ENCODE measurements around the gene NT5DC1.

Gene NT5DC1

GRCh38 chr6:116152620-116153019 lies 52.0 kb downstream of the NT5DC1 start:
- Mint-ChIP-seq H3K4me1 (peaks cover 15% of the 10 kb centered on the region), H3K27me3 (no peaks in the 10 kb centered on the region), H3K36me3 (peaks cover 9% of the 10 kb centered on the region), H3K9me3 (no peaks in the 10 kb centered on the region), H3K27ac (no peak overlapping the region), H3K4me3 (no peak overlapping the region)

GRCh38 chr6:116154887-116155286 lies 54.2 kb downstream of the NT5DC1 start:
- peaks cover 12% of the 10 kb centered on the region for H3K36me3 Mint-ChIP-seq

GRCh38 chr6:116156405-116157326 lies 56.0 kb downstream of the NT5DC1 start:
- Mint-ChIP-seq H3K36me3 (peaks cover 16% of the 10 kb centered on the region), H3K4me3 (no peak overlapping the region), H3K27ac (no peak overlapping the region), H3K4me1 (peaks cover 20% of the 10 kb centered on the region), H3K9me3 (peaks cover 5% of the 10 kb centered on the region), H3K27me3 (no peaks in the 10 kb centered on the region)

More at GRCh38 chr6:116154887-116155286, 54.2 kb downstream of the NT5DC1 start:
- H3K4me3 Mint-ChIP-seq, result no peak overlapping the region
- H3K27ac Mint-ChIP-seq, result no peak overlapping the region
- H3K27me3 Mint-ChIP-seq, result no peaks in the 10 kb centered on the region
- H3K9me3 Mint-ChIP-seq, result no peaks in the 10 kb centered on the region
- H3K4me1 Mint-ChIP-seq, result peaks cover 20% of the 10 kb centered on the region

- no peaks in the 10 kb centered on the region for H3K27me3 Mint-ChIP-seq
- H3K4me3 Mint-ChIP-seq, result no peak overlapping the region
- peaks cover 23% of the 10 kb centered on the region for H3K4me1 Mint-ChIP-seq
- no peak overlapping the region for H3K27ac Mint-ChIP-seq
- H3K36me3 Mint-ChIP-seq, result peaks cover 22% of the 10 kb centered on the region
- H3K9me3 Mint-ChIP-seq, result peaks cover 5% of the 10 kb centered on the region
Observed at GRCh38 chr6:116157391-116157790, 56.7 kb downstream of the NT5DC1 start.

GRCh38 chr6:116158641-116159040 lies 58.0 kb downstream of the NT5DC1 start:
- Mint-ChIP-seq H3K27me3 (no peaks in the 10 kb centered on the region), H3K36me3 (peaks cover 28% of the 10 kb centered on the region), H3K9me3 (peaks cover 12% of the 10 kb centered on the region)

GRCh38 chr6:116159782-116160524 lies 59.3 kb downstream of the NT5DC1 start:
- H3K27me3 Mint-ChIP-seq, result no peaks in the 10 kb centered on the region
- no peak overlapping the region for H3K4me3 Mint-ChIP-seq
- H3K9me3 Mint-ChIP-seq, result peaks cover 20% of the 10 kb centered on the region
- peaks cover 35% of the 10 kb centered on the region for H3K36me3 Mint-ChIP-seq
- peaks cover 28% of the 10 kb centered on the region for H3K4me1 Mint-ChIP-seq
- H3K27ac Mint-ChIP-seq, result no peak overlapping the region

More at GRCh38 chr6:116158641-116159040, 58.0 kb downstream of the NT5DC1 start:
- peaks cover 28% of the 10 kb centered on the region for H3K4me1 Mint-ChIP-seq
- H3K4me3 Mint-ChIP-seq, result no peak overlapping the region
- H3K27ac Mint-ChIP-seq, result no peak overlapping the region

GRCh38 chr6:116165596-116165995 lies 64.9 kb downstream of the NT5DC1 start:
- no peak overlapping the region for H3K4me3 Mint-ChIP-seq
- H3K27me3 Mint-ChIP-seq, result no peaks in the 10 kb centered on the region
- peaks cover 19% of the 10 kb centered on the region for H3K9me3 Mint-ChIP-seq
- H3K36me3 Mint-ChIP-seq, result peaks cover 32% of the 10 kb centered on the region
- H3K4me1 Mint-ChIP-seq, result peaks cover 8% of the 10 kb centered on the region
- H3K27ac Mint-ChIP-seq, result no peak overlapping the region

- peaks cover 8% of the 10 kb centered on the region for H3K4me1 Mint-ChIP-seq
- H3K27me3 Mint-ChIP-seq, result no peaks in the 10 kb centered on the region
- H3K36me3 Mint-ChIP-seq, result peaks cover 37% of the 10 kb centered on the region
- no peak overlapping the region for H3K27ac Mint-ChIP-seq
- no peak overlapping the region for H3K4me3 Mint-ChIP-seq
- H3K9me3 Mint-ChIP-seq, result peaks cover 19% of the 10 kb centered on the region
Observed at GRCh38 chr6:116166369-116166768, 65.7 kb downstream of the NT5DC1 start.

- peaks cover 5% of the 10 kb centered on the region for H3K4me1 Mint-ChIP-seq
- peaks cover 16% of the 10 kb centered on the region for H3K9me3 Mint-ChIP-seq
- H3K36me3 Mint-ChIP-seq, result peaks cover 34% of the 10 kb centered on the region
- no peaks in the 10 kb centered on the region for H3K27me3 Mint-ChIP-seq
- H3K27ac Mint-ChIP-seq, result no peak overlapping the region
- no peak overlapping the region for H3K4me3 Mint-ChIP-seq
Observed at GRCh38 chr6:116168148-116168547, 67.5 kb downstream of the NT5DC1 start.

GRCh38 chr6:116169880-116170279 lies 69.2 kb downstream of the NT5DC1 start:
- no peak overlapping the region for H3K27ac Mint-ChIP-seq
- H3K27me3 Mint-ChIP-seq, result no peaks in the 10 kb centered on the region
- no peak overlapping the region for H3K4me3 Mint-ChIP-seq
- peaks cover 15% of the 10 kb centered on the region for H3K9me3 Mint-ChIP-seq
- H3K36me3 Mint-ChIP-seq, result peaks cover 29% of the 10 kb centered on the region
- H3K4me1 Mint-ChIP-seq, result no peaks in the 10 kb centered on the region

GRCh38 chr6:116170358-116171057 lies 69.9 kb downstream of the NT5DC1 start:
- no peaks in the 10 kb centered on the region for H3K27me3 Mint-ChIP-seq
- peaks cover 34% of the 10 kb centered on the region for H3K36me3 Mint-ChIP-seq
- peaks cover 15% of the 10 kb centered on the region for H3K9me3 Mint-ChIP-seq
- H3K4me1 Mint-ChIP-seq, result no peaks in the 10 kb centered on the region
- H3K27ac Mint-ChIP-seq, result no peak overlapping the region
- no peak overlapping the region for H3K4me3 Mint-ChIP-seq

GRCh38 chr6:116173928-116174327 lies 73.3 kb downstream of the NT5DC1 start:
- Mint-ChIP-seq H3K27me3 (no peaks in the 10 kb centered on the region), H3K4me3 (no peak overlapping the region), H3K9me3 (peaks cover 19% of the 10 kb centered on the region), H3K27ac (no peak overlapping the region), H3K4me1 (peaks cover 4% of the 10 kb centered on the region), H3K36me3 (peaks cover 33% of the 10 kb centered on the region)

GRCh38 chr6:116175344-116175743 lies 74.7 kb downstream of the NT5DC1 start:
- peaks cover 19% of the 10 kb centered on the region for H3K9me3 Mint-ChIP-seq
- no peak overlapping the region for H3K4me3 Mint-ChIP-seq
- no peaks in the 10 kb centered on the region for H3K27me3 Mint-ChIP-seq
- H3K4me1 Mint-ChIP-seq, result peaks cover 4% of the 10 kb centered on the region
- H3K27ac Mint-ChIP-seq, result no peak overlapping the region
- peaks cover 28% of the 10 kb centered on the region for H3K36me3 Mint-ChIP-seq

- no peak overlapping the region for H3K4me3 Mint-ChIP-seq
- H3K27me3 Mint-ChIP-seq, result no peaks in the 10 kb centered on the region
- no peak overlapping the region for H3K27ac Mint-ChIP-seq
- peaks cover 24% of the 10 kb centered on the region for H3K36me3 Mint-ChIP-seq
- peaks cover 19% of the 10 kb centered on the region for H3K9me3 Mint-ChIP-seq
- peaks cover 4% of the 10 kb centered on the region for H3K4me1 Mint-ChIP-seq
Observed at GRCh38 chr6:116176596-116176995, 75.9 kb downstream of the NT5DC1 start.

- H3K27me3 Mint-ChIP-seq, result no peaks in the 10 kb centered on the region
- H3K9me3 Mint-ChIP-seq, result peaks cover 6% of the 10 kb centered on the region
- no peak overlapping the region for H3K4me3 Mint-ChIP-seq
- peaks cover 29% of the 10 kb centered on the region for H3K4me1 Mint-ChIP-seq
- no peak overlapping the region for H3K27ac Mint-ChIP-seq
- peaks cover 33% of the 10 kb centered on the region for H3K36me3 Mint-ChIP-seq
Observed at GRCh38 chr6:116180375-116180774, 79.7 kb downstream of the NT5DC1 start.
